Thoracic aorta (tissue), 2 donors: ENCODE measurements around the gene SCGB3A2. TPM values are rescaled to one million over a fixed set of nuclear protein-coding genes. Genes with fewer than 3 reads are reported as not detected.

Experiments used
- ATAC-seq: fragments of 150-250 bp; one replicate; pipeline ENCODE4 v1.8.0; 2017; ENCODE audit warnings: low read depth; ENCODE audit not compliant: insufficient number of reproducible peaks, low FRiP score
- DNase-seq: peaks from one replicate; pipeline ENCODE4 v3.0.0-alpha.2; 2020; ENCODE audit warnings: low spot score
- H3K27ac ChIP-seq, 2 donors: fragments of 200-600 bp; sonication (generic); 1 replicate in 1 of 2; 2 replicates in 1 of 2; pipeline ENCODE4 v1.5.1; 2016; ENCODE audit warnings: mild to moderate bottlenecking in 2 of 2, moderate library complexity in 2 of 2
- H3K27me3 ChIP-seq: fragments of 200-600 bp; sonication (generic); replicated peaks from 2 replicates; pipeline ENCODE4 v1.6.0; 2016; ENCODE audit warnings: mild to moderate bottlenecking; ENCODE audit not compliant: insufficient read depth
- H3K36me3 ChIP-seq: fragments of 200-600 bp; sonication (generic); one replicate; pipeline ENCODE4 v1.5.1; 2016
- H3K4me1 ChIP-seq, 2 donors: fragments of 200-600 bp; sonication (generic); 1 replicate in 1 of 2; 2 replicates in 1 of 2; pipeline versions ENCODE4 v1.5.1 to v1.6.0; 2016; ENCODE audit warnings: low read depth in 2 of 2, mild to moderate bottlenecking in 1 of 2; ENCODE audit not compliant: control insufficient read depth in 1 of 2
- H3K4me3 ChIP-seq: fragments of 200-600 bp; sonication (generic); 2 replicates; pipeline ENCODE4 v1.5.1; 2016; ENCODE audit warnings: mild to moderate bottlenecking
- H3K9me3 ChIP-seq: fragments of 200-600 bp; sonication (generic); 2 replicates; pipeline ENCODE4 v1.5.1; 2016
- CTCF ChIP-seq: fragments of 200-600 bp; sonication (generic); IDR thresholded peaks from one replicate; pipeline ENCODE4 v1.5.1; 2019; ENCODE audit warnings: antibody characterized with exemption
- total RNA-seq, 2 donors: library from RNA; depleted of rRNA; stranded (reverse); fragments of >200 nt; gene quantifications; one replicate each; pipeline versions ENCODE4 v1.1.0 to v1.2.3, GENCODE V29; 2016

Gene SCGB3A2
- total RNA-seq, 2 donors from 2014 or later: not detected

DNA sequence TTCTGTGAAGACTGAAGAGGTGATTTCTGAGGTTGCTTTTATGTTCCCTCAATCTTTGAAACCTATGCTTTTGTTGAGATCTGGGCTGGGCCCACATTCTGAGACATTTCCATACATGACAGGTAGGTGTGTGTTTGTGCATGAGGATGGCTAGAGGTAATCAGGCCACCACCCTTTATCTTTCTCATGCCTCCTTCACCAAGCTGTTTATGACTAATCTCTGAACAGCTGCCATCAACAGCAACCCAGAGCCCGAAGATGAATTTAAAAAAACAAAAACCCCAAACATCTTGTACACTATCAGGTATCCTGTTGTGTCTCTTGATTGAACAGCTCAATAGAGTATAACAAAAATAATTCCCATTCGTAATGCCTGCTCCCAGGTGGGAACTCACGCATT, 40.4 kb downstream of the SCGB3A2 start:
- DNase-seq: no peak
- H3K27ac ChIP-seq: no peak overlapping the region
- H3K9me3 ChIP-seq: no peaks in the 10 kb centered on the region
- H3K4me3 ChIP-seq: no peak overlapping the region
- H3K4me1 ChIP-seq: no peaks in the 10 kb centered on the region
- ATAC-seq: no peak
- TF ChIP-seq CTCF: no peak
- no peaks in the 10 kb centered on the region for H3K36me3 ChIP-seq
- no peaks in the 10 kb centered on the region for H3K27me3 ChIP-seq

DNA sequence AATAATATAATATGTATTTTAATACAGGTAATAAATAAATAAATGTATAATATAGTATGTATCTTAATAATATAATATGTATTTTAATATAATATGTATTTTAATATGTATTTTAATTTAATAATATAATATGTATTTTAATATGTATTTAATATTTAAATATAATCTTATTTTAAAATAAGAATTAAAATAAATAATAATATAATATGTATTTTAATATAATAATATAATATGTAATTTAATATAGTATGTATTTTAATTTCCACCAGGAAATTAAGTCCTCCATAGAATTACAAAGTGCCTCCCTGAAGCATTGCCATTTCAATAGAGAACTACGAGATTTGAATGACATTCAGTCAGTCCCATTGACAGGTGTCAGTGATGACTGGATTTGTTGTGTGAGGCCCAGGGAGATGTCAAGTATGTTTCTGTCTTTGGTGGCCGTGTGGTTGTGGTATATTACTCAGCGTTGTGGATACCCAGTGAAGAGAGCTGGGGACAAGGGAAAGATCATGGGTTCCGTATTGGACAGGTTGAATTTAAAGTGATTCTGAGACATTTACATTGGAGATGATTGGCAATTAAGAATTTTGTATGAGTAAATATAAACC, 42.0 kb downstream of the SCGB3A2 start:
- no peak overlapping the region for H3K4me3 ChIP-seq
- ATAC-seq (no peak), DNase-seq (no peak)
- H3K4me1 ChIP-seq: no peaks in the 10 kb centered on the region
- H3K36me3 ChIP-seq: no peaks in the 10 kb centered on the region
- H3K27ac ChIP-seq: no peak overlapping the region
- no peaks in the 10 kb centered on the region for H3K9me3 ChIP-seq
- no peak for TF ChIP-seq CTCF
- H3K27me3 ChIP-seq: no peaks in the 10 kb centered on the region

- Histone ChIP-seq H3K36me3 (no peaks in the 10 kb centered on the region), H3K4me3 (no peak overlapping the region), H3K9me3 (no peaks in the 10 kb centered on the region), H3K27me3 (no peaks in the 10 kb centered on the region), H3K27ac (no peak overlapping the region), H3K4me1 (no peaks in the 10 kb centered on the region)
- no peak for TF ChIP-seq CTCF
- DNase-seq: no peak
- ATAC-seq: no peak
Observed at GRCh38 chr5:147921136-147921535, 42.6 kb downstream of the SCGB3A2 start.

DNA sequence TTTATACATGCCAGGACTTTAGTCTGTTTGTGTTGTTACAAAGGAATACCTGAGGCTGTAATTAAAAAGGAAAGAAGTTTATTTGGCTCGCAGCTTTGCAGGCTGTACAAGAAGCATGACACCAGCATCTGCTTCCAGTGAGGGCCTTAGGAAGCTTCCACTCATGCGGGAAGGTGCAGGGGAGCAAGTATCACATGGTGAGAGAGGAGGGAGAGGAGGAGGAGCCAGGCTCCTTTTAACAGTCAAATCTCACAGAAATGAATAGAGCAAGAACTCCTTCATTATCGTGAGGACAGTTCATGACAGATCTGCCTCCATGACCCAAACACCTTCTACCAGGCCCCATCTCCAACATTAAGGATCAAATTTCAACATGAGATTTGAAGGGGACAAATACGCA, 46.5 kb downstream of the SCGB3A2 start:
- H3K27me3 ChIP-seq: no peaks in the 10 kb centered on the region
- TF ChIP-seq CTCF: no peak
- H3K36me3 ChIP-seq: no peaks in the 10 kb centered on the region
- no peak overlapping the region for H3K27ac ChIP-seq
- no peak overlapping the region for H3K4me3 ChIP-seq
- no peak for DNase-seq
- H3K9me3 ChIP-seq: no peaks in the 10 kb centered on the region
- no peak for ATAC-seq
- peaks cover 12 to 20% of the 10 kb centered on the region in 2 donors for H3K4me1 ChIP-seq

DNA sequence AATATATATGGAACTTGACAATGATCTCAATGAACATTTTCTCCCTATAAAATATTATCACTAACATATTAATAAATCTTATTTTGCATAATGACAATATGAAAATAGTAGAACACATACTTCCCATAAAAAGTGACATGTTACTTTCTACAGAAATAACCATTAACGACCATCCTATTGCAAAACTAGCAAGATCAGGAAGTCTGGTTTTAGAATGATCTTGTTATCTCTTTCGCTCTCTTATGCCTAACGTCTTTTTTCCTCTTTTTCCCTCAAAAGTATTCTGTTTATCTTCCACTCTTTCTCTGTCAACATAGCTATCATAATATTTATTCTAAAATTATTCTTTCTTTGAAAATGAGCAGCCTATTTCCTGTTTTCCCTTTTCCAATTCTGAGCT, 49.4 kb downstream of the SCGB3A2 start:
- Histone ChIP-seq H3K4me3 (peak overlapping the region; percentile 9), H3K27me3 (no peaks in the 10 kb centered on the region), H3K9me3 (no peaks in the 10 kb centered on the region), H3K27ac (peak overlapping the region in 1 of 2 donors; percentile 33), H3K4me1 (peaks cover 23 to 36% of the 10 kb centered on the region in 2 donors), H3K36me3 (no peaks in the 10 kb centered on the region)
- DNase-seq: no peak
- ATAC-seq: no peak
- no peak for TF ChIP-seq CTCF
